ENCODE results near the gene PARL.

GRCh38 chr3:183920416-183920815 is 35.7 kb upstream of the PARL start:
- TF ChIP-seq, protein P1, sequence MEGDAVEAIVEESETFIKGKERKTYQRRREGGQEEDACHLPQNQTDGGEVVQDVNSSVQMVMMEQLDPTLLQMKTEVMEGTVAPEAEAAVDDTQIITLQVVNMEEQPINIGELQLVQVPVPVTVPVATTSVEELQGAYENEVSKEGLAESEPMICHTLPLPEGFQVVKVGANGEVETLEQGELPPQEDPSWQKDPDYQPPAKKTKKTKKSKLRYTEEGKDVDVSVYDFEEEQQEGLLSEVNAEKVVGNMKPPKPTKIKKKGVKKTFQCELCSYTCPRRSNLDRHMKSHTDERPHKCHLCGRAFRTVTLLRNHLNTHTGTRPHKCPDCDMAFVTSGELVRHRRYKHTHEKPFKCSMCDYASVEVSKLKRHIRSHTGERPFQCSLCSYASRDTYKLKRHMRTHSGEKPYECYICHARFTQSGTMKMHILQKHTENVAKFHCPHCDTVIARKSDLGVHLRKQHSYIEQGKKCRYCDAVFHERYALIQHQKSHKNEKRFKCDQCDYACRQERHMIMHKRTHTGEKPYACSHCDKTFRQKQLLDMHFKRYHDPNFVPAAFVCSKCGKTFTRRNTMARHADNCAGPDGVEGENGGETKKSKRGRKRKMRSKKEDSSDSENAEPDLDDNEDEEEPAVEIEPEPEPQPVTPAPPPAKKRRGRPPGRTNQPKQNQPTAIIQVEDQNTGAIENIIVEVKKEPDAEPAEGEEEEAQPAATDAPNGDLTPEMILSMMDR (conservative IDR thresholded peaks at IDR 0.05 in 1 of 2, IDR thresholded peaks at IDR 0.05 in 1 of 2; ENCODE audit: extremely low read depth in 1 of 2, insufficient read depth in 1 of 2, low read depth in 1 of 2, low read length in 2 of 2) = no peak
- TF ChIP-seq EZH2 (IDR thresholded peaks at IDR 0.05; ENCODE audit: borderline replicate concordance, low read length) = no peak

All from mammary epithelial cell (primary cell).